Left cardiac atrium (tissue), 4 donors: ENCODE results near the gene ANKRD30A. TPM values are rescaled to one million over a fixed set of nuclear protein-coding genes. Genes with fewer than 3 reads are reported as not detected.
"Not testable (repeated sequence)": the region's sequence is repeated elsewhere in the genome, so short reads cannot be mapped to it uniquely, and the experiment has no call there.

ENCODE experiments used
- ATAC-seq, 2 donors: fragments of 200-7000 bp; cut with Tn5 transposase; one replicate each; pipeline ENCODE4 v1.9.1; 2020; ENCODE audit warnings: mild to moderate bottlenecking in 2 of 2, moderate library complexity in 2 of 2
- DNase-seq: peaks from one replicate; pipeline ENCODE4 v3.0.0-alpha.2; 2020
- intact Hi-C, 2 donors: fragments of 100-400 bp; cut with DNase I; formaldehyde crosslinking; loops; one replicate each; pipeline versions ENCODE4 v1.14.1 to v1.15.1; 2022 to 2023
- total RNA-seq, 2 donors: library from RNA; stranded (reverse); fragmentation: NEBNext Ultra II Directional; extraction: Animal tissue kit (Norgen Biotek cat#: 25700); gene quantifications; one replicate each; pipeline ENCODE4 v1.2.1, GENCODE V29; 2021
- donor health status: DM: no; HTN: yes; CAD: no.
- donor health status: DM: no; HTN: yes; CAD: no; lungs with severe emphysema.
- donor health status: DM: yes; HTN: yes; CAD: no.
- donor health status: Dilated cardiomyopathy.

The ANKRD30A gene
- total RNA-seq, 2 donors from 2014 or later: 0.21 to 0.32 TPM

GRCh38 chr10:37255837-37256236, 130.4 kb downstream of the ANKRD30A start:
- ATAC-seq, intact Hi-C loops, DNase-seq: not testable (repeated sequence)

GRCh38 chr10:37263304-37263703, 137.9 kb downstream of the ANKRD30A start:
- intact Hi-C loops: no loop called here
- no peak for DNase-seq
- no peak for ATAC-seq

GRCh38 chr10:37268266-37268665, 142.9 kb downstream of the ANKRD30A start:
- intact Hi-C loops: no loop called here
- no peak for ATAC-seq
- no peak for DNase-seq

- intact Hi-C loops: no loop called here
- ATAC-seq: no peak
Observed at GRCh38 chr10:37269554-37270256, 144.3 kb downstream of the ANKRD30A start.

GRCh38 chr10:37275216-37275777, 149.9 kb downstream of the ANKRD30A start:
- DNase-seq (no peak), ATAC-seq (no peak)
- intact Hi-C loops: no loop called here

More at GRCh38 chr10:37269554-37270256, 144.3 kb downstream of the ANKRD30A start:
- DNase-seq: no peak

- ATAC-seq (no peak), DNase-seq (no peak)
- intact Hi-C loops: no loop called here
Observed at GRCh38 chr10:37285063-37285462, 159.7 kb downstream of the ANKRD30A start.

- DNase-seq (no peak), ATAC-seq (no peak)
- intact Hi-C loops: no loop called here
Observed at GRCh38 chr10:37289833-37290464, 164.6 kb downstream of the ANKRD30A start.

- DNase-seq (no peak), ATAC-seq (no peak)
- intact Hi-C loops: no loop called here
Observed at GRCh38 chr10:37301271-37301670, 175.9 kb downstream of the ANKRD30A start.

GRCh38 chr10:37304036-37304435, 178.6 kb downstream of the ANKRD30A start:
- intact Hi-C loops: no loop called here
- DNase-seq (no peak), ATAC-seq (no peak)

- intact Hi-C loops: no loop called here
- no peak for ATAC-seq
- DNase-seq: no peak
Observed at GRCh38 chr10:37314350-37314749, 189.0 kb downstream of the ANKRD30A start.

- DNase-seq (no peak), ATAC-seq (no peak)
- intact Hi-C loops: no loop called here
Observed at GRCh38 chr10:37314862-37315261, 189.5 kb downstream of the ANKRD30A start.

- ATAC-seq (no peak), DNase-seq (no peak)
- intact Hi-C loops: no loop called here
Observed at GRCh38 chr10:37344413-37344812, 219.0 kb downstream of the ANKRD30A start.

GRCh38 chr10:37379991-37380390, 254.6 kb downstream of the ANKRD30A start:
- intact Hi-C loops: no loop called here
- ATAC-seq (no peak), DNase-seq (no peak)

GRCh38 chr10:37381271-37381670, 255.9 kb downstream of the ANKRD30A start:
- DNase-seq: no peak
- intact Hi-C loops: no loop called here
- ATAC-seq: no peak

- intact Hi-C loops: no loop called here
- DNase-seq: no peak
- no peak for ATAC-seq
Observed at GRCh38 chr10:37384923-37385322, 259.5 kb downstream of the ANKRD30A start.

GRCh38 chr10:37390926-37391325, 265.5 kb downstream of the ANKRD30A start:
- intact Hi-C loops: no loop called here
- no peak for DNase-seq
- ATAC-seq: no peak

- intact Hi-C loops, ATAC-seq: not testable (repeated sequence)
Observed at GRCh38 chr10:37400774-37401173, 275.4 kb downstream of the ANKRD30A start.

GRCh38 chr10:37401225-37401624, 275.8 kb downstream of the ANKRD30A start:
- ATAC-seq (no peak), DNase-seq (no peak)
- intact Hi-C loops: no loop called here

More at GRCh38 chr10:37400774-37401173, 275.4 kb downstream of the ANKRD30A start:
- DNase-seq: not testable (repeated sequence)

GRCh38 chr10:37403776-37404175, 278.4 kb downstream of the ANKRD30A start:
- ATAC-seq (no peak), DNase-seq (no peak)
- intact Hi-C loops: no loop called here
